Suppressor macrophage treated with lipopolysaccharide for 4 hours (primary cell): ENCODE data around the gene CNR1.

ENCODE experiments used
- DNase-seq: peaks from one replicate; pipeline ENCODE4 v3.0.0-alpha.2; 2020

CNR1 gene

DNA sequence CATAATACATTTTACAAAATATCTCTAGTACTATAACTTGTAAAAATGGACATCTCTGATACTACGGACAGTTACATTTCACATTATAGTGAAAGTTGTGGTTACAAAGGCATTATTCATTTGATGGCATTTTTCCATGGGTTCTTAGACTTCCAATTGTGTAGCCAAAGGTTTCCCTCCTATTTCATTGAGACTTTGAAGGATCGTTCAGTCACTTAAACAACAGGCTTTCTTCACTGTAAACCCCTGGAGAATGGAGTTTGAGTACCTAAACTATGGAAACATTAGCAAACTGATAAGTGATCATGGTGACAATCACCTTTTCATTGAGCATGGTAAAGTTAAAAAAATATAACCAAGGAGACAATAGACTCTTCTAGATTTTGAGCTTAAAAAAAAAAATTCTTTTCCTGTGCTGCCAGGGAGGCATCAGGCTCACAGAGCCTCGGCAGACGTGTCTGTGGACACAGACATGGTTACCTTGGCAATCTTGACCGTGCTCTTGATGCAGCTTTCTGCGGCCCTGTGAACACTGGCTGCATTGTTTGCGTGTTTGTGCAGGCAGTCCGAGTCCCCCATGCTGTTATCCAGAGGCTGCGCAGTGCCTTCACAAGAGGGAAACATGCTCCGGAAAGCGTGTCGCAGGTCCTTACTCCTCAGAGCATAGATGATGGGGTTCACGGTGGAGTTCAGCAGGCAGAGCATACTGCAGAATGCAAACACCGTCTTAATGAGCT lies 22.6 kb downstream of the CNR1 start:
- no peak for DNase-seq

DNA sequence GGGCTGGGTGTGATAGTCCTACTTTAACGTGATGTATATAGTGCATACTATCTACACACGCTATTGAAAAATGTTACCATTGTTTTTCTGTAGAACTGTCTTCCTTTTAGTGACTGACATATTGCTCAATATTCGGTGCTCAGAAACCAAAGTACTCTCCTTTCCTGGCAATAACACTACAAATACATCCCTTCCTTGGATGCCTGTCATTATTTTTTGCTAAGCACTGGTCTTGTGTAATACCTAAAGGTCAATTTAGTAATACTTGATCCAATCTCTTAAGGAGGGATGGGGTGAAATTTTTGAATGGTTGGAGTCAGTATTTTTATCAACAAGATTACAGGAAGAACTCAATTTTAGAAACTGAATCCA lies 23.9 kb downstream of the CNR1 start:
- no peak for DNase-seq

DNA sequence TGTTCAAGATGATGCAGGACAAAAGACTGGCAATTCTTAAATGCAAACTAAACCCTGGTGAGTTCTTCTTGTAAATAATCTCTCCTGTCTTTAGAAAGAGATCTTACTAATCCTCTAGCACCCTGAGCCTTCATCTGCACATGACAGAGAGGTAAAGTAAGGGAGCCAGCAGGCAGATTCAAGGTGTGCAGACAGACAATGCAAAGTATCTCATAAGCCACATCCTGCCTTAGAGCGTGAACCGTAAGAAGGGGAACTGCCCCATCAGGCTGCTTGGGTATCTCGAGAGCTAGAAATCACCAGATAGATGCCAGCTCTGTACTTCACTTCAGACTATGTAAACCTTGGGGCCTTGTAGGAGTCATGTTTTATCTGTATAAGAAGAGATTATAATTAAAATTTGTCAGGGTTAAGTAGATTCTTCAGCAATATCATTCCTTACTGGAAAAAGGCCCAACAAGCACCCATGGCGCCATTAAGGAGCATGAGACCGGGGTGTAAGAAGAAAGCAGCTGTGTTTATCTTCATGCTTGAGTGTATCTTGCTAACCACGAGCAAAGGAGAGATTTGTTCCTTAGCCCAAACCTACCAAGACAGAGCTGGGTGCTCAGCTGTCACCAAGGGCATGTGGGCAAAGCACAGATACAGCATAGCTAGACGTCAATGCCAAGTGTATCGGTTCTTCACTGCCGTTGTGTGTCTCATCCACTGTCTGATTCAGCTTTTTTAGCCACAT lies 24.4 kb downstream of the CNR1 start:
- no peak for DNase-seq

DNA sequence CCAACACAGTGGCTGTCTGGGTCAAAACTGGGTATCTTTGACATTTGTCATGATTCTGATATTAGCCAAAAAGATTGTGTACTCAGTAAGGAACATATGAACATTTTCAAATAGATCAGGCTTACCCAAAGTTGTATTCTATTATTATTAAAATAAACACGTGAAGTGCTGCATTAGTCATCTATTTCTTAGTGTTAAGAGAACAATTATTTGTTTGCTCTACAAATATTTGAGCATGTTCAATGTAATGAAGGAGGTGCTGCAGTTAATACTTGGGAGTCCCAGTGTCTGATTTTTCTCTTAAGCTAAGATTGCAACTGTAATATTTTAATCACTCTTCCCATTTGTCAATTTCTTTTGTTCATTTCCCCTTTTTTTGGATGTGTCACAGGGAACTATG lies 28.2 kb downstream of the CNR1 start:
- DNase-seq = no peak

DNA sequence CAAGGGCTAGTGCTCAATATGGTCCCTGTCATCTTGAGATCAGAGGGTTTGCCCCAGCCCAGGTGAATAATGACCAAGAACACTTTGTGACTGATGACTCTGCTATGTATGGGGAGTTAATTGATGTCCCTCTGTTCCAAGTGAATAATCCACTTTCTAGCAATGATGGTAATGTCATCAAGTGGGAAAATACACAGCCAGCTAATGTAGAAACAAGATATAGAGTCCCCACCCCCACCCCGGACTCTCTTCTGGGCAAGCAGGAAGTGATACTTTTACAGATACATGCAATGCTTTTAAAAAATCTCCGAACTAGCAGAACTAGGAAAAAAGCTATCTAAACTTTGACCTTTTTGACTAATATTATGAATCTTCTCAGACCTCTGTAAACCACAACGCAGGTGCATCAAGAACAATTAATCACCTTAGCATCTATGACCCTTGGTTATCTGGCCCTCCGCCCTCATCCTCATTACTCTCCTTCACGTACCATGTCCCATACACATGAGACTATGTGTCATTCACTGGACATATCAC lies 30.5 kb downstream of the CNR1 start:
- no peak for DNase-seq

DNA sequence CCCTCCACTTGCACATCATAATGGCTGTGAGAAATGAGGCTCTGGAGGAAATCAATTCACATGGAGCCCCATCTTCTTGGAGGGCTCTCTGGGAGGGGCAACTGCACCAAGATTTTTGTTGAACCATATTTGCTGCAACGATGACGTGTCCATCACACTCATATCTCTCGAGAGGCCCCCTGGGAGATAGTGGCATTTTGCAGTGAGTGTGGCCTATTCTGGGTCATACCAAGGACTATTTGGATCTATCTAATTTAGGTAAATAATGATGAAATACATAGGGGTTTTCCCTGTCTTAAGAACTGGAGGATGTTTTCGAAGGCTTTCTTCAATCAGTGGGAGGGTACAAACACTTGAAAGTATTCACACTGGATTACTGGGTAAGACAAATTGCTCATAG lies 31.6 kb downstream of the CNR1 start:
- no peak for DNase-seq

DNA sequence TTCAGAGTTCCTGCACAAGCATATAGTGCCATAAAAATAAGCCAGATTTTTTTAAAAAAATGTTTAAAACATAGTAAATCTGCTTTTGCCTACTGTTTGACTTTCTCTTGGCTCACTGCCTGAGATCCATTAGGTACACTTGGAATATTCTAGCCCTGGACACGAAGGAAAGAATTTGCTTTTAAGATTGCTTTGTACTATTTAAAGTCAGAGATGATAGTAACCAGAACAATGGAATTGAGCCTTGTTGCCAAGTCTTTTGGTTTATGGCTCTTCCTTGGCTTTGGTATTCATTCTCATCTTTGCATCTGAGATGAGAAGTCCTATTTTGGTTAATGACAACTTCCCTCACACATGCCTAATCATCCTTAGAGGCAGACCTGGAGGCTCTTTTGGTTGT lies 32.4 kb downstream of the CNR1 start:
- DNase-seq = no peak

DNA sequence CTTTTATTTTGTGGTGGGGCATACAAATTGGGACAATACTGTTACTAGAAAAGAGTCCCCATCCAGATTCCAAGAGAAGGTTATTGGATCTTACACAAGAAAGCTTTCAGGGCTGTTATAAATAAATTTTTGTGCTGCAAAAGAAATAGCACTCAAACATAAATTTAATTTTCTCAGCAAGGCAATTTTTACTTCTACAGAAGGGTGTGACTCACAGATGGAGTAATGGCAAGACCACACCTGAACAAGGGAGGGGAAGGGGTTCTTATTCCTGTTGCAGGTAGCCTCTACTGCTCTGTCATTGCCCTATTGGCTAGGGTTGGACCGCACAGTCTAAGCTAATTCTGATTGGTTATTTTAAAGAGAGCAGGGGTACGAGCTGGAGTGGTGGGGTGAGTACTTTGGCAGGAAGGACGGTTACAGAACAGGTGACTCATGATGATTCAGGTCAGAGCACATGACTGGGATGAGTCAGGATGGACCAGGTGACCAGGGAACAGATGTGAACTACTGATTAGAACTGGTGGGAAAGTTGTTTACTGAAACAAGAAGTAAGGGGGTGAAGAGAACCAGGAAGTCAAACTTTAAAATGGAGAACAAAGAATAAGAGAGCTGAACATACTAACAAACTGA lies 41.1 kb downstream of the CNR1 start:
- no peak for DNase-seq

DNA sequence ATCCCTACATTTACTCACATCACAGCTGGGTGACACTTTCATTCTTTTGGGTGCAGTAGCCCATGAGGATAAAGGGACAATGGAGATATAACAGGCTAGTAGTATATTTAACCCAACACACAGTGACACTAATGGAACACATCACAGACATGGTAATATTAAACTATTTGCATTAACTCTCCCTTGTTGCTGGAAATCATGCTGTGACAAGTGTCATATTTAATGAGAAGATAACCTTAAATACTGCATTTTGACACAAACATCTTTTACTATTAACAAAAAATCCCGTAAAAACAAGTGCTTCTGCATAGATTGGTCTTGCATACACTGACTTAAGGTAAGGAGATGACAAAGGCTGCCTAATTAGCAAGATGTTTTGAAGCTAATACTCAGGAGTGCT lies 45.5 kb downstream of the CNR1 start:
- DNase-seq = no peak

DNA sequence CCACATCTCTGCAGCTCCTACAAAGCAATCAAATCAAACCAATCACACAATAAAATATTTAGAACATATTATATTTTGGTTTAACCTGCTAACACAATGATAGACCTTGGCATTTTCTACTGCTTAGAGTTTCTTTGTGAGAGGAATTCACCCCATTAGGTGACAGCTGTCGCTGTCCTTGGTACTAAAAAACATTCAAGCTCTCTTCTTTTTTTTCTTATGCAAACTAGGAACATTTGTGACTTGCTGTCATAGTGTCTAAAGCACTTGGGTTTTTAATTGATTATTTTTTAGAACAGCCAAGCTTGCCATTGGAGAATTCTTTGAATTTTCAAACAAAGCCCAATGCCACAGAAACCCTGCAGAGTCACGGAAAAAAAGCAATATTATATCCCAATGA lies 46.4 kb downstream of the CNR1 start:
- DNase-seq = peak; percentile 3

DNA sequence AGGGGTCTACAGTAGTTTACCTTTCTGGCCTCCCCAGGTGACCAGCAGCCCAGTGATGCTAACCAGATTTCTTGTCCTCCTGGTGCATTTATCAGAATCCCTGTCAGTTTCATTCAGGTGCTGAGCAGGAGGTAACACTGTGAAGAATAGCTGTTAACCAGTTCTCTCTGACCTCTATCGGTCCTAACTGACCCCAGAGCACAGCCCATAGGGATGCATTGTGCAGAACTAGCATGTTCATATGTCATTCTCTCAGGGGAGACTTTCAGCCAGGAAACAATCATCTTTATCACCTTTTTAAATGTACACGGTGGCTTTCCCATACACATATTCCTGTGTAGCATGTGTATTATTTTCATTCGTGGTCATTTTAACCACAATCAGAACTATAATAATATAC lies 49.9 kb downstream of the CNR1 start:
- DNase-seq = no peak

DNA sequence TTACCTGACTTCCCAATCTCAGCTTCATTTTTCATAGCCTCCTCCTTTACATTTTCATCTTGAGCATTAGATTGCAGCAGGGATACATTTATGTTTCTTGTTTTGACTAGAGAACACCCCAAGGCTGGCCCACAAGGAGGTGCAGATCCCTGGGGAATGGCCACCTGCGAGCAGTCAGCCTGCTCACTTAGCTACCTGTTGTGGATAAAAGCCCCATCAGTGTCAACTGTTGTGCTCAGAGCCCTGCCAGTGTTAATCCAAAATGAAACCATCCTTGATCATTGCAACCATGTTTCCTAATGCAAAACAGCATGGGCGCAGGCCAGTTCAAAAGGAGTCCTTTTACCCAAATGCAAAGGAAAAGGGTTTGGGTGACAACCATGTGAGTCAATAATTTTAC lies 50.8 kb downstream of the CNR1 start:
- DNase-seq = no peak

DNA sequence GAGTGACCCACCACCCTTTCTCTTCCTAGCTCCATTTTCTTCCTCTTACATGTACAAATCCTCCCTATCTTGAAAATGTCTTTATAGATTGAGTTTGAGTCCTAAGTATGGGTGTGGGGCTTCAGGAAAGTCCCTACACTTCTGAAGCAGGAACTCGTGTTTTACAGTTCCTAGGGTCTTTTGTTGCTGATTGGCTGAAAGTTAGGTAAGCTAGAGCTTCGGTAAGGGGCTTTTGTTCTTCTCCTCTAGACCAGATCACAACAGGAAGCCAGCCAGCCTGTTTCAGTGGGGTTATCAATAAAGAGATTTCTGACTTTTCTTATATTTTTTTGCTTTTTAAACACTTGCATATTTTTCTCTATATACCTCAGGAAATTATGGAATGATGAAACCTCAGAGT lies 51.3 kb downstream of the CNR1 start:
- no peak for DNase-seq

DNA sequence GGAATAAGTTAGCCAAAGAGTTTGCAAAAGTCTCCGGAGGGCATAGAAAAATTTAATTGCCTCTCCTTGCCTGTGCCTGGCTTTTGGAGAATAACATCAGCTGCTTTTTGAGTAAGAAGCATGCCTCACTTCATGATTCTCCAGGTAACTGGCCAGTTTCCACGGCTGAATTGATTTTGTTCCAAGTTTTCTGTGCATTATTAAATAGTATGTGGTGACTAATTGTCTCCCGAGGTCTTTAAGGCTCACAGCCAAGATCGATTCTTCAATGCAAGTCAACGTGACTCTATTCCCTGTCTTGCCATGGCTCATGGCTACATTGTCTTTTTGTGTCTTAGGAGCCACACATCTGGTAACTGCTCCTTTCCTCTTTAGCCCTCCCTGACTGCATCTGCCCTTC lies 54.2 kb downstream of the CNR1 start:
- DNase-seq = no peak

DNA sequence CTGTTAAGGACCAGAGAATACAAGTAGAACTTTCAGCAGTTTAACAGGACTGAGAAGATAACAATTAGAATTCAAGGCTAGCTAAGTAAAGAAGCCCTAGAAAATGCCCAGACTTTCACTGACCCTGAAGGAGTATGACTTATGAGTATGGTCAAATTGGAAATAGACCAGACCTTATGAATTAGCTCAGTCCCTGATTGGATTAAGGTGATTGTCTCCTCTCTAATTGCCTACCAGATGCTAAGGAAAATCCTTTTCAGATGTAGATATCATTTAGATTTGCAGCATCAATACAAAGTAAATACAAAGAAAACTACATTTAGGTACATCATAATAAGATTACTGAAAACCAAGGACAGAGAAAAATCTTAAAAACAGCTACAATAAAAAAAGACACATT lies 58.9 kb downstream of the CNR1 start:
- no peak for DNase-seq

DNA sequence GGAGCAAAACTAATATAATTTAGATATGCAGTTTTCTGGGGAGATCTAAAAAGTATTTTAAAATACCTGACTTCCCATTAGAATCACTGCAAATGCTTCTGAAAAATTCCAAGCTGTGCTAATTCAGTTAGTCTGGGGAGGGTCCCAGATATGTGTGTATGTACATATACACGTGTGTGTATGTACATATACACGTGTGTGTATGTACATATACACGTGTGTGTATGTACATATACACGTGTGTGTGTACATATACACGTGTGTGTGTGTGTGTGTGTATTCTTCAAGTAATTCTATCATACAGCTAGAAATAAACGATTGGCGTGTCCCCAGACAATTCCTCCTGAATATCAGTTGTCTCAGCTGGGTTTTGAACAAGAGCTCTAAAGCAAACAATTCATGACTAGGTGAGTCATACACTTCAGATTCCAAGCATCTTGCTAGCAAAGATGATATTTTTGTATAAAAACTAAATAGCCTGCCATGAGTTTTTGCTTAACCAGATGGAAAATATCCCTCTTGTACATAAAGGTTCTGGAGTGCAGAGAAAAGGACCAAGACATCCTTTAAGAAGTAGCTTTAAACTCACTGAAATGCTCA lies 60.3 kb downstream of the CNR1 start:
- DNase-seq = no peak
